CD4-positive, alpha-beta memory T cell (primary cell): ENCODE measurements around the gene CHD8. TPM values are rescaled to one million over a fixed set of nuclear protein-coding genes. Genes with fewer than 3 reads are reported as not detected.
A peak's percentile ranks its signal among the peaks of the same experiment; 100 is the strongest.

Source experiments
- CTCF ChIA-PET: fragments of 350-600 bp; sonication (Branson Sonifier 250); formaldehyde crosslinking; loops from one replicate; lab custom pipeline; 2021; ENCODE audit warnings: inconsistent platforms; ENCODE audit not compliant: partially characterized antibody; lab: Charles Lee
- POLR2A ChIA-PET: fragments of 350-600 bp; sonication (Branson Sonifier 250); formaldehyde crosslinking; loops from one replicate; lab custom pipeline; 2021; ENCODE audit not compliant: partially characterized antibody; lab: Charles Lee
- DNase-seq, 5 donors: peaks; one replicate each; pipeline versions ENCODE4 v3.0.0 to v3.0.0-alpha.2; 2020 to 2022; ENCODE audit warnings: mixed read lengths in 1 of 5
- H3K27ac ChIP-seq: one replicate; pipeline ENCODE4 v1.7.0; 2013; ENCODE audit warnings: low read depth, low read length
- H3K27me3 ChIP-seq: 2 replicates; pipeline ENCODE4 v1.7.0; 2013; ENCODE audit warnings: mild to moderate bottlenecking, low read length, moderate library complexity; ENCODE audit not compliant: insufficient read depth
- H3K36me3 ChIP-seq: 2 replicates; pipeline ENCODE4 v1.7.0; 2013; ENCODE audit warnings: mild to moderate bottlenecking, low read length, moderate library complexity; ENCODE audit not compliant: insufficient read depth
- H3K4me1 ChIP-seq: 2 replicates; pipeline ENCODE4 v1.7.0; 2013; ENCODE audit warnings: mild to moderate bottlenecking, low read length, moderate library complexity; ENCODE audit not compliant: insufficient read depth
- H3K4me3 ChIP-seq, 2 donors: one replicate each; pipeline ENCODE4 v1.7.0; 2013; ENCODE audit warnings: low read length in 2 of 2, mild to moderate bottlenecking in 1 of 2
- H3K9me3 ChIP-seq, 2 donors: one replicate each; pipeline ENCODE4 v1.7.0; 2013; ENCODE audit warnings: low read length in 2 of 2, control low read depth in 1 of 2; ENCODE audit not compliant: control insufficient read depth in 1 of 2
- H3K27ac Mint-ChIP-seq, 7 donors: one replicate each; pipeline ENCODE4 v1.8.0; 2020 to 2021; ENCODE audit warnings: mixed read lengths in 7 of 7, mild to moderate bottlenecking in 6 of 7, inconsistent platforms in 3 of 7, moderate library complexity in 3 of 7
- H3K27me3 Mint-ChIP-seq, 2 donors: one replicate each; pipeline ENCODE4 v1.8.0; 2020 to 2021; ENCODE audit warnings: mixed read lengths in 2 of 2
- H3K36me3 Mint-ChIP-seq, 2 donors: one replicate each; pipeline ENCODE4 v1.8.0; 2020 to 2021; ENCODE audit warnings: mixed read lengths in 2 of 2, inconsistent platforms in 1 of 2, mild to moderate bottlenecking in 1 of 2
- H3K4me1 Mint-ChIP-seq, 4 donors: one replicate each; pipeline ENCODE4 v1.8.0; 2020 to 2021; ENCODE audit warnings: mixed read lengths in 4 of 4, mild to moderate bottlenecking in 1 of 4
- H3K4me3 Mint-ChIP-seq, 8 donors: one replicate each; pipeline ENCODE4 v1.8.0; 2020 to 2021; ENCODE audit warnings: mixed read lengths in 8 of 8, mild to moderate bottlenecking in 7 of 8, moderate library complexity in 6 of 8, inconsistent platforms in 3 of 8
- H3K9me3 Mint-ChIP-seq, 8 donors: one replicate each; pipeline ENCODE4 v1.8.0; 2020 to 2021; ENCODE audit warnings: mixed read lengths in 8 of 8, mild to moderate bottlenecking in 5 of 8, inconsistent platforms in 3 of 8, moderate library complexity in 1 of 8
- intact Hi-C: fragments of 100-400 bp; cut with micrococcal nuclease; formaldehyde crosslinking; loops from one replicate; pipeline ENCODE4 v1.15.1; 2023
- polyA plus RNA-seq, 2 donors: library from polyadenylated mRNA; unstranded; fragments of 300-500 nt; fragmentation: Illumina TruSeq; gene quantifications; one replicate each; pipeline ENCODE4 v1.2.3, GENCODE V29; 2021
- total RNA-seq, 2 experiments: library from RNA; stranded (reverse); gene quantifications; one replicate each; pipeline ENCODE4 v1.2.3, GENCODE V29; 2021

The CHD8 gene
- total and polyA plus RNA-seq, 4 experiments from 2014 or later, result 10.0 to 132 (median 84.7) TPM

GRCh38 chr14:21496453-21496852, 40.5 kb upstream of the CHD8 start:
- Histone ChIP-seq H3K4me1 (peaks cover 15% of the 10 kb centered on the region), H3K9me3 (no peaks in the 10 kb centered on the region), H3K4me3 (no peak overlapping the region), H3K36me3 (peaks cover 62% of the 10 kb centered on the region), H3K27me3 (no peaks in the 10 kb centered on the region), H3K27ac (no peak overlapping the region)
- Mint-ChIP-seq H3K27ac (peak overlapping the region in 1 of 7 donors; percentile 41), H3K9me3 (no peaks in the 10 kb centered on the region), H3K4me1 (peaks cover 17 to 32% (median 19%) of the 10 kb centered on the region in 4 donors), H3K36me3 (peaks cover 36 to 78% of the 10 kb centered on the region in 2 donors), H3K4me3 (no peak overlapping the region), H3K27me3 (no peaks in the 10 kb centered on the region)
- ChIA-PET CTCF (interaction anchor here (1.2 to 4.1 kb wide), 5 partner anchors 14 to 63 kb away, joined by 3 to 79 read pairs (median 3); partner anchors contain the start of gene METTL3), POLR2A (interaction anchor here (2.7 kb wide), 1 partner anchor 14 kb away, joined by 9 read pairs; the partner anchor contains the start of gene METTL3)
- intact Hi-C loops, result no loop called here
- DNase-seq, result no peak

- Histone ChIP-seq H3K4me1 (peaks cover 15% of the 10 kb centered on the region), H3K9me3 (no peaks in the 10 kb centered on the region), H3K36me3 (peaks cover 58% of the 10 kb centered on the region), H3K4me3 (no peak overlapping the region), H3K27ac (no peak overlapping the region), H3K27me3 (no peaks in the 10 kb centered on the region)
- no peak for DNase-seq
- Mint-ChIP-seq H3K4me1 (peaks cover 14 to 19% (median 16%) of the 10 kb centered on the region in 4 donors), H3K27me3 (no peaks in the 10 kb centered on the region), H3K27ac (peak overlapping the region in 1 of 7 donors; percentile 53), H3K36me3 (peaks cover 33 to 72% of the 10 kb centered on the region in 2 donors), H3K9me3 (no peaks in the 10 kb centered on the region), H3K4me3 (no peak overlapping the region)
- POLR2A ChIA-PET, result interaction anchor here (0.9 to 2.7 kb wide), 2 partner anchors 16 to 19 kb away, joined by 3 to 9 read pairs; partner anchors contain the start of gene METTL3
- intact Hi-C loops, result no loop called here
- CTCF ChIA-PET, result interaction anchor here (1.2 to 2.3 kb wide), 6 partner anchors 18 to 64 kb away, joined by 3 to 11 read pairs (median 5); partner anchors contain the start of genes RAB2B and TOX4
Observed at GRCh38 chr14:21494902-21495762, 39.2 kb upstream of the CHD8 start.

GRCh38 chr14:21486640-21487087, 30.7 kb upstream of the CHD8 start:
- H3K4me1 Mint-ChIP-seq, result peaks cover 1 to 8% (median 3%) of the 10 kb centered on the region in 4 donors
- no peak overlapping the region for H3K4me3 ChIP-seq
- DNase-seq, result no peak
- H3K36me3 ChIP-seq, result peaks cover 20% of the 10 kb centered on the region
- H3K27me3 Mint-ChIP-seq, result no peaks in the 10 kb centered on the region
- no peaks in the 10 kb centered on the region for H3K9me3 ChIP-seq
- H3K9me3 Mint-ChIP-seq, result no peaks in the 10 kb centered on the region
- peaks cover 19 to 45% of the 10 kb centered on the region in 2 donors for H3K36me3 Mint-ChIP-seq
- ChIA-PET POLR2A (no interaction called here), CTCF (interaction anchor here (1.0 to 2.8 kb wide), 2 partner anchors 9 to 11 kb away, joined by 3 to 28 read pairs; partner anchors contain the start of gene TOX4)
- no peak overlapping the region for H3K4me3 Mint-ChIP-seq
- no peaks in the 10 kb centered on the region for H3K27me3 ChIP-seq
- no peak overlapping the region for H3K27ac ChIP-seq
- intact Hi-C loops, result no loop called here
- no peaks in the 10 kb centered on the region for H3K4me1 ChIP-seq
- H3K27ac Mint-ChIP-seq, result no peak overlapping the region

- ChIA-PET CTCF (interaction anchor here (0.6 to 3.5 kb wide), 13 partner anchors 9 to 1585 kb away, joined by 3 to 44 read pairs (median 6); partner anchors contain the start of genes CHD8 and METTL3), POLR2A (interaction anchor here (0.6 to 4.6 kb wide), 13 partner anchors 11 to 224 kb away, joined by 3 to 65 read pairs (median 8); partner anchors contain the start of genes CHD8, HNRNPC, METTL3 and SUPT16H)
- peak within 1 kb of the TSS; percentile 81 for H3K27ac ChIP-seq
- H3K4me3 ChIP-seq, result peak within 1 kb of the TSS; percentile 69 to 97
- no peaks in the 10 kb centered on the region for H3K9me3 ChIP-seq
- H3K4me1 ChIP-seq, result peaks cover 27% of the 10 kb centered on the region
- Mint-ChIP-seq H3K4me1 (peaks cover 28 to 63% (median 45%) of the 10 kb centered on the region in 4 donors), H3K36me3 (peaks cover 22 to 40% of the 10 kb centered on the region in 2 donors), H3K9me3 (peaks cover 0 to 4% (median 0%) of the 10 kb centered on the region in 8 donors), H3K27me3 (no peaks in the 10 kb centered on the region), H3K4me3 (peak within 1 kb of the TSS; percentile 98 to 100 (median 100)), H3K27ac (peak within 1 kb of the TSS; percentile 95 to 100 (median 100))
- no peaks in the 10 kb centered on the region for H3K27me3 ChIP-seq
- H3K36me3 ChIP-seq, result no peaks in the 10 kb centered on the region
- intact Hi-C loops, result loop anchor here (1.0 to 5.0 kb wide), 7 partner anchors 21 to 245 kb away; partner anchors contain the start of genes CHD8, HNRNPC, METTL3 and SUPT16H
- DNase-seq, result peak; percentile 98
Observed at GRCh38 chr14:21476925-21477681, 21.2 kb upstream of the CHD8 start, which contains the start of the genes RAB2B and TOX4. Gene RAB2B, minus strand, starts transcription at chr14:21476959. Its CDS starts 87 bp downstream, at chr14:21476872. Gene TOX4, plus strand, starts transcription at chr14:21477195. Its CDS starts 84 bp downstream, at chr14:21477279.

GRCh38 chr14:21476523-21476924, 20.6 kb upstream of the CHD8 start:
- ChIA-PET CTCF (interaction anchor here (0.6 to 3.5 kb wide), 8 partner anchors 10 to 1585 kb away, joined by 3 to 44 read pairs (median 10); partner anchors contain the start of genes CHD8 and METTL3), POLR2A (interaction anchor here (0.6 to 4.6 kb wide), 13 partner anchors 10 to 224 kb away, joined by 3 to 65 read pairs (median 8); partner anchors contain the start of genes CHD8, METTL3 and SUPT16H)
- intact Hi-C loops, result loop anchor here (1.0 to 5.0 kb wide), 2 partner anchors 92 to 244 kb away; partner anchors contain the start of gene SUPT16H
- Histone ChIP-seq H3K27ac (peak overlapping the region; percentile 81), H3K9me3 (no peaks in the 10 kb centered on the region), H3K4me3 (peak overlapping the region; percentile 69 to 82), H3K27me3 (no peaks in the 10 kb centered on the region), H3K36me3 (no peaks in the 10 kb centered on the region), H3K4me1 (peaks cover 27% of the 10 kb centered on the region)
- peak overlapping the region; percentile 98 to 100 (median 100) for H3K4me3 Mint-ChIP-seq
- peaks cover 0 to 4% (median 0%) of the 10 kb centered on the region in 8 donors for H3K9me3 Mint-ChIP-seq
- peaks cover 26 to 40% of the 10 kb centered on the region in 2 donors for H3K36me3 Mint-ChIP-seq
- no peak for DNase-seq
- H3K27ac Mint-ChIP-seq, result peak overlapping the region; percentile 95 to 100 (median 100)
- H3K27me3 Mint-ChIP-seq, result no peaks in the 10 kb centered on the region
- peaks cover 29 to 58% (median 43%) of the 10 kb centered on the region in 4 donors for H3K4me1 Mint-ChIP-seq
